NCI-H146 treated with DMSO at 0.1 percent for 48 hours (cell line): ENCODE measurements around the gene SINHCAF.
"Not testable (repeated sequence)": the region's sequence is repeated elsewhere in the genome, so short reads cannot be mapped to it uniquely, and the experiment has no call there.

Experiments
- DNase-seq: peaks from one replicate; lab custom pipeline; 2025; ENCODE audit not compliant: unreplicated experiment; lab: John Stamatoyannopoulos, UW

SINHCAF gene

GRCh38 chr12:31265722-31266121 lies 60.2 kb downstream of the SINHCAF start:
- no peak for DNase-seq

GRCh38 chr12:31263661-31264060 lies 62.3 kb downstream of the SINHCAF start:
- no peak for DNase-seq

- DNase-seq = no peak
These were observed 64.2 kb downstream of the SINHCAF start for GRCh38 chr12:31261744-31262143.

GRCh38 chr12:31260840-31261239 lies 65.1 kb downstream of the SINHCAF start:
- DNase-seq = no peak

- no peak for DNase-seq
These were observed 66.6 kb downstream of the SINHCAF start for GRCh38 chr12:31259136-31259886.

- DNase-seq = no peak
These were observed 68.2 kb downstream of the SINHCAF start for GRCh38 chr12:31257784-31258183.

GRCh38 chr12:31251707-31252611 lies 74.0 kb downstream of the SINHCAF start:
- not testable (repeated sequence) for DNase-seq

- no peak for DNase-seq
These were observed 75.8 kb downstream of the SINHCAF start for GRCh38 chr12:31250179-31250578.

- no peak for DNase-seq
These were observed 76.6 kb downstream of the SINHCAF start for GRCh38 chr12:31249356-31249755.

- DNase-seq = no peak
These were observed 77.1 kb downstream of the SINHCAF start for GRCh38 chr12:31248815-31249214.

- no peak for DNase-seq
These were observed 77.6 kb downstream of the SINHCAF start for GRCh38 chr12:31248337-31248736.

GRCh38 chr12:31246470-31246850 lies 79.5 kb downstream of the SINHCAF start:
- DNase-seq = no peak

GRCh38 chr12:31245822-31246469 lies 80.0 kb downstream of the SINHCAF start:
- DNase-seq = no peak

- DNase-seq = not testable (repeated sequence)
These were observed 83.5 kb downstream of the SINHCAF start for GRCh38 chr12:31242418-31242817.

GRCh38 chr12:31238764-31239387 lies 87.1 kb downstream of the SINHCAF start:
- DNase-seq = peak; percentile 78

GRCh38 chr12:31238333-31238732 lies 87.6 kb downstream of the SINHCAF start:
- DNase-seq = not testable (repeated sequence)

- DNase-seq = no peak
These were observed 88.8 kb downstream of the SINHCAF start for GRCh38 chr12:31236998-31237637.

- DNase-seq = peak; percentile 30
These were observed 90.0 kb downstream of the SINHCAF start for GRCh38 chr12:31235868-31236395.

GRCh38 chr12:31234955-31235867 lies 90.7 kb downstream of the SINHCAF start:
- peak; percentile 93 for DNase-seq
